HepG2 (cell line): ENCODE data around the gene CUEDC2. TPM values are rescaled to one million over a fixed set of nuclear protein-coding genes. Genes with fewer than 3 reads are reported as not detected.
A peak's percentile ranks its signal among the peaks of the same experiment; 100 is the strongest.

Experiments
- CENPT ChIP-seq: sonication (generic); formaldehyde crosslinking; IDR thresholded peaks from 2 replicates; pipeline ENCODE4 v1.8.0; 2022; ENCODE audit warnings: low read depth, mild to moderate bottlenecking, moderate library complexity, missing genetic modification reagents
- FOXA3 ChIP-seq: IDR thresholded peaks from 2 replicates; pipeline ENCODE4 v1.6.1; 2016; ENCODE audit warnings: missing genetic modification reagents, missing compliant biosample characterization
- HNF4G ChIP-seq, 2 experiments: sonication (generic) in 1 of 2; formaldehyde crosslinking in 1 of 2; IDR thresholded peaks; 2 replicates each; pipeline versions ENCODE4 v1.4.0 to v1.6.1; 2011 to 2020; ENCODE audit warnings: borderline replicate concordance in 2 of 2, low read depth in 2 of 2, mild to moderate bottlenecking in 2 of 2, low read length in 1 of 2, missing genetic modification reagents in 1 of 2, moderate library complexity in 1 of 2
- KDM5B ChIP-seq: sonication (generic); formaldehyde crosslinking; IDR thresholded peaks from 2 replicates; pipeline ENCODE4 v1.4.0; 2020; ENCODE audit warnings: missing genetic modification reagents, mild to moderate bottlenecking, borderline replicate concordance
- KLF13 ChIP-seq: sonication (generic); formaldehyde crosslinking; IDR thresholded peaks from 2 replicates; pipeline ENCODE4 v1.4.0; 2020; ENCODE audit warnings: mild to moderate bottlenecking, missing genetic modification reagents
- MAX ChIP-seq: IDR thresholded peaks from 2 replicates; pipeline ENCODE4 v1.6.1; 2012; ENCODE audit warnings: inconsistent platforms
- MEF2D ChIP-seq: sonication (generic); formaldehyde crosslinking; IDR thresholded peaks from 2 replicates; pipeline ENCODE4 v1.5.1; 2020; ENCODE audit warnings: mild to moderate bottlenecking, missing genetic modification reagents
- MXI1 ChIP-seq: IDR thresholded peaks from 3 replicates; pipeline ENCODE4 v1.6.1; 2012; ENCODE audit warnings: low read depth, low read length, inconsistent platforms, borderline replicate concordance
- NFE2L2 ChIP-seq: fragments of 150-350 bp; IDR thresholded peaks from 2 replicates; pipeline ENCODE4 v1.6.1; 2014; ENCODE audit warnings: low read length
- NFYB ChIP-seq: sonication (generic); formaldehyde crosslinking; IDR thresholded peaks from 2 replicates; pipeline ENCODE4 v1.4.0; 2020; ENCODE audit warnings: missing genetic modification reagents
- SMC3 ChIP-seq: IDR thresholded peaks from 2 replicates; pipeline ENCODE4 v1.6.1; 2011; ENCODE audit warnings: low read length, improper control_type of control experiment
- TRIM24 ChIP-seq: sonication (generic); formaldehyde crosslinking; IDR thresholded peaks from 2 replicates; pipeline ENCODE4 v1.8.0; 2022; ENCODE audit warnings: mild to moderate bottlenecking, missing genetic modification reagents
- YY1 ChIP-seq: IDR thresholded peaks from 2 replicates; pipeline ENCODE4 v1.6.1; 2011; ENCODE audit warnings: low read length, low read depth, moderate library complexity, mild to moderate bottlenecking; ENCODE audit not compliant: insufficient read depth, insufficient replicate concordance
- ZBTB46 ChIP-seq: sonication (generic); formaldehyde crosslinking; IDR thresholded peaks from 2 replicates; pipeline ENCODE4 v1.4.0; 2020; ENCODE audit warnings: mild to moderate bottlenecking, missing genetic modification reagents, borderline replicate concordance
- ZHX1 ChIP-seq: sonication (generic); formaldehyde crosslinking; IDR thresholded peaks from 2 replicates; pipeline ENCODE4 v1.8.1; 2022; ENCODE audit warnings: low read depth, mild to moderate bottlenecking, missing genetic modification reagents
- ZNF10 ChIP-seq: sonication (generic); formaldehyde crosslinking; IDR thresholded peaks from 2 replicates; pipeline ENCODE4 v1.4.0; 2020; ENCODE audit warnings: mild to moderate bottlenecking, low read depth, missing genetic modification reagents, borderline replicate concordance
- ZNF362 ChIP-seq: sonication (generic); formaldehyde crosslinking; IDR thresholded peaks from 2 replicates; pipeline ENCODE4 v1.4.0; 2020; ENCODE audit warnings: missing genetic modification reagents, mild to moderate bottlenecking, borderline replicate concordance
- polyA plus RNA-seq, 8 experiments: library from polyadenylated mRNA; depleted of rRNA in 3 of 8; stranded (reverse) in 7 of 8; unstranded in 1 of 8; fragments of >200 nt; fragmentation: Illumina TruSeq in 4 of 8; extraction: Trizol in 4 of 8; gene quantifications; 2 replicates each; pipeline versions ENCODE4 v1.2.1 to v1.2.3, GENCODE V29; 2011 to 2016; ENCODE audit warnings: low read depth in 4 of 8, missing spikeins in 1 of 8, mixed read lengths in 1 of 8; ENCODE audit not compliant: insufficient read depth in 1 of 8
- total RNA-seq, 5 experiments: library from RNA; depleted of rRNA; stranded (reverse); fragments of >200 nt; fragmentation: Illumina TruSeq; extraction: Trizol; gene quantifications; 2 replicates each; pipeline ENCODE4 v1.2.3, GENCODE V29; 2016; ENCODE audit warnings: low read depth in 1 of 5
- TF ChIP-seq, protein P1 (sequence below): sonication (generic); IDR thresholded peaks from 2 replicates; pipeline ENCODE4 v1.6.1; 2016; ENCODE audit warnings: low read depth, borderline replicate concordance
- TF ChIP-seq, protein P2 (sequence below): sonication (generic); formaldehyde crosslinking; IDR thresholded peaks from 2 replicates; pipeline ENCODE4 v1.4.0; 2020; ENCODE audit warnings: missing genetic modification reagents

Gene CUEDC2
- total and polyA plus RNA-seq, 2 of the 13 experiments (the other 11 are each of a cell fraction or from before 2014, with no cell fraction given): 13.1 to 18.4 TPM

- TF ChIP-seq ZHX1 (CRISPR knock-in tag): no peak
- no peak for TF ChIP-seq MEF2D (CRISPR knock-in tag)
- TF ChIP-seq HNF4G (IDR thresholded peaks at IDR 0.05; ENCODE audit: borderline replicate concordance, low read depth, low read length): no peak
- TF ChIP-seq HNF4G (CRISPR knock-in tag; IDR thresholded peaks at IDR 0.05; ENCODE audit: borderline replicate concordance, low read depth): no peak
- peak; percentile 6; the same call in 1 of the 2 replicates for TF ChIP-seq KDM5B (CRISPR knock-in tag)
- TF ChIP-seq, protein P1, sequence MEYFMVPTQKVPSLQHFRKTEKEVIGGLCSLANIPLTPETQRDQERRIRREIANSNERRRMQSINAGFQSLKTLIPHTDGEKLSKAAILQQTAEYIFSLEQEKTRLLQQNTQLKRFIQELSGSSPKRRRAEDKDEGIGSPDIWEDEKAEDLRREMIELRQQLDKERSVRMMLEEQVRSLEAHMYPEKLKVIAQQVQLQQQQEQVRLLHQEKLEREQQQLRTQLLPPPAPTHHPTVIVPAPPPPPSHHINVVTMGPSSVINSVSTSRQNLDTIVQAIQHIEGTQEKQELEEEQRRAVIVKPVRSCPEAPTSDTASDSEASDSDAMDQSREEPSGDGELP: peak; percentile 72; the same call in 1 of the 2 replicates
- no peak for TF ChIP-seq CENPT (CRISPR knock-in tag)
- no peak for TF ChIP-seq NFYB
- TF ChIP-seq, protein P2, sequence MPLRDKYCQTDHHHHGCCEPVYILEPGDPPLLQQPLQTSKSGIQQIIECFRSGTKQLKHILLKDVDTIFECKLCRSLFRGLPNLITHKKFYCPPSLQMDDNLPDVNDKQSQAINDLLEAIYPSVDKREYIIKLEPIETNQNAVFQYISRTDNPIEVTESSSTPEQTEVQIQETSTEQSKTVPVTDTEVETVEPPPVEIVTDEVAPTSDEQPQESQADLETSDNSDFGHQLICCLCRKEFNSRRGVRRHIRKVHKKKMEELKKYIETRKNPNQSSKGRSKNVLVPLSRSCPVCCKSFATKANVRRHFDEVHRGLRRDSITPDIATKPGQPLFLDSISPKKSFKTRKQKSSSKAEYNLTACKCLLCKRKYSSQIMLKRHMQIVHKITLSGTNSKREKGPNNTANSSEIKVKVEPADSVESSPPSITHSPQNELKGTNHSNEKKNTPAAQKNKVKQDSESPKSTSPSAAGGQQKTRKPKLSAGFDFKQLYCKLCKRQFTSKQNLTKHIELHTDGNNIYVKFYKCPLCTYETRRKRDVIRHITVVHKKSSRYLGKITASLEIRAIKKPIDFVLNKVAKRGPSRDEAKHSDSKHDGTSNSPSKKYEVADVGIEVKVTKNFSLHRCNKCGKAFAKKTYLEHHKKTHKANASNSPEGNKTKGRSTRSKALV (CRISPR knock-in tag): no peak
- TF ChIP-seq ZBTB46 (CRISPR knock-in tag): no peak
- TF ChIP-seq FOXA3 (CRISPR knock-in tag): peak; percentile 22; the same call in 1 of the 2 replicates
- TF ChIP-seq YY1: peak; percentile 29
- no peak for TF ChIP-seq SMC3
- peak; percentile 11; the same call in 1 of the 3 replicates for TF ChIP-seq MXI1
- no peak for TF ChIP-seq NFE2L2
- 0 out of 2 replicates have a peak, but pooled peaks have one; percentile 16 for TF ChIP-seq MAX
- TF ChIP-seq KLF13 (CRISPR knock-in tag): no peak
- TF ChIP-seq TRIM24 (CRISPR knock-in tag): no peak
- TF ChIP-seq ZNF10 (CRISPR knock-in tag): no peak
- peak; percentile 93 for TF ChIP-seq ZNF362 (CRISPR knock-in tag)
Measured at GRCh38 chr10:102449321-102450123, 17.1 kb upstream of the CUEDC2 start (continued).
